GM23248 (cell line): ENCODE data around the gene LARP4B.

Experiments
- EZH2 ChIP-seq: fragments of 200-600 bp; sonication (generic); IDR thresholded peaks from 2 replicates; pipeline ENCODE4 v1.6.1; 2018; ENCODE audit warnings: antibody characterized with exemption, mild to moderate bottlenecking; ENCODE audit not compliant: insufficient read depth, poor library complexity, severe bottlenecking
- EZH2phosphoT487 ChIP-seq: fragments of 200-600 bp; sonication (generic); IDR thresholded peaks from 2 replicates; pipeline ENCODE4 v1.6.1; 2018; ENCODE audit warnings: antibody characterized with exemption, moderate library complexity, mild to moderate bottlenecking, low read depth; ENCODE audit not compliant: insufficient read depth

GRCh38 chr10:917999-918398 is 13.5 kb downstream of the LARP4B start:
- TF ChIP-seq EZH2 = no peak
- TF ChIP-seq EZH2phosphoT487 = no peak
